GM12865 (cell line): ENCODE data around the gene PHF21A.
A peak's percentile ranks its signal among the peaks of the same experiment; 100 is the strongest.

Experiments used
- DNase-seq: peaks from one replicate; pipeline ENCODE4 v3.0.0; 2010; ENCODE audit warnings: low read depth
- H3K4me3 ChIP-seq: 2 replicates; pipeline ENCODE4 v1.5.1; 2011; ENCODE audit warnings: mild to moderate bottlenecking, low read depth, low read length, control low read depth
- TF ChIP-seq, protein P1 (sequence below): IDR thresholded peaks from 2 replicates; pipeline ENCODE4 v1.5.1; 2011; ENCODE audit warnings: low read length, control low read depth, low read depth, inconsistent platforms; ENCODE audit not compliant: insufficient read depth; ENCODE audit errors: missing control alignments

Gene PHF21A

DNA sequence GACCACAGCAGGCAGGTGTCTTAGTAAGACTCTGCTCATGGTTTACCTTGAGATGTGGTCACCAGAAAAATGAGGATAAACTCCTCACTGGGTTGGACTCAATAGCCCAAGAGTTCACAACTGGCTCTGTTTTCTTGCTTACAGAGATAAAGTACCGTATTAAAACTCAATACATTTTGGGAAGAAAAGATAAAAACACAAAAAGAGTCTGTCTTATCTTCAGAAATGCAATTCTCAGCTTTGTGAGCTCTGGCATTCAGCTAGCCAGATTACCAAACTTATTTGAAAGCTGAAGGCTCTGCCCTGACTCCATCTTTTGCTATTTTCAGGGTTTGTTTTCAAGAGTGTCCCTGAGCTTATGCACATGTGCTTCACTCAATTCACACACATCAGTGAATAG lies 75.4 kb downstream of the PHF21A start:
- DNase-seq, result no peak
- no peak overlapping the region for H3K4me3 ChIP-seq
- TF ChIP-seq, protein P1, sequence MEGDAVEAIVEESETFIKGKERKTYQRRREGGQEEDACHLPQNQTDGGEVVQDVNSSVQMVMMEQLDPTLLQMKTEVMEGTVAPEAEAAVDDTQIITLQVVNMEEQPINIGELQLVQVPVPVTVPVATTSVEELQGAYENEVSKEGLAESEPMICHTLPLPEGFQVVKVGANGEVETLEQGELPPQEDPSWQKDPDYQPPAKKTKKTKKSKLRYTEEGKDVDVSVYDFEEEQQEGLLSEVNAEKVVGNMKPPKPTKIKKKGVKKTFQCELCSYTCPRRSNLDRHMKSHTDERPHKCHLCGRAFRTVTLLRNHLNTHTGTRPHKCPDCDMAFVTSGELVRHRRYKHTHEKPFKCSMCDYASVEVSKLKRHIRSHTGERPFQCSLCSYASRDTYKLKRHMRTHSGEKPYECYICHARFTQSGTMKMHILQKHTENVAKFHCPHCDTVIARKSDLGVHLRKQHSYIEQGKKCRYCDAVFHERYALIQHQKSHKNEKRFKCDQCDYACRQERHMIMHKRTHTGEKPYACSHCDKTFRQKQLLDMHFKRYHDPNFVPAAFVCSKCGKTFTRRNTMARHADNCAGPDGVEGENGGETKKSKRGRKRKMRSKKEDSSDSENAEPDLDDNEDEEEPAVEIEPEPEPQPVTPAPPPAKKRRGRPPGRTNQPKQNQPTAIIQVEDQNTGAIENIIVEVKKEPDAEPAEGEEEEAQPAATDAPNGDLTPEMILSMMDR, result no peak

DNA sequence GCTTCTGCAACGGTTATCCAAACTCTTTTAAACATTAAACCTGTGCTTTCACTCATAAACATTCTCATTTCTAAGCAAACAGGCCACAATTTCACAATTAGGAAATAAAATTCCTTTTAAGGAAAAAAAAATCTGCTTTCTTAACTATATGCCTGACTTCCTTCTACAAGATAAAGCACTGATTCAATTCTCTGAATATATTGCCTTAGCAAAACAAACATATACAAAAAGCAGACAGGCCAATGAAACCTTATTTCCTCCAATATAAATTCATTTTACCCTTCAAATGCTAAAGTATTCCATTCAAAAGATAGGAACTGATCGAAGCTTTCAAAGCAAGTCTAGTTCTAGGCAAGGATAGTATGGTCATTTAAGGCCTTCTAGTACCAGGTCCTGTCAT lies 76.7 kb downstream of the PHF21A start:
- no peak overlapping the region for H3K4me3 ChIP-seq
- TF ChIP-seq, protein P1, result no peak
- DNase-seq, result no peak

DNA sequence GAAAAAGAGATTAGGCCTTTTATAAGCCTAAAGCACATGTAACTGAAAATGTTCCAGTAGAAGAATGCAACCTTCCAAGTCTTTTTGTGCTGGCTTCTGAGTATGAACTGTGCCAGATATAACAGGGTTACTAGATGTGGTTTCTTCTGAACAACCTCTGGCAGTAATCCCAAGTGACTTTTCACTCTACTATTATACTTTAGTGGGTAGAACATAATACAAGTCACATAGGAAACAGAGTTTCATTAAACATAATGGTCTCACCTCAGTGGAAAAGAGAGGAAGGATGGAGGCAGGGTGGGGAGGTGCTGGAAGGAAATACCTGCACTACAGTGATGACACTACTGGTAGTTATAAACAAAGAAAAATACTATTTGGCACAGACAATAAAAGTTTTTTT lies 81.3 kb downstream of the PHF21A start:
- H3K4me3 ChIP-seq, result no peak overlapping the region
- DNase-seq, result no peak
- TF ChIP-seq, protein P1, result no peak

DNA sequence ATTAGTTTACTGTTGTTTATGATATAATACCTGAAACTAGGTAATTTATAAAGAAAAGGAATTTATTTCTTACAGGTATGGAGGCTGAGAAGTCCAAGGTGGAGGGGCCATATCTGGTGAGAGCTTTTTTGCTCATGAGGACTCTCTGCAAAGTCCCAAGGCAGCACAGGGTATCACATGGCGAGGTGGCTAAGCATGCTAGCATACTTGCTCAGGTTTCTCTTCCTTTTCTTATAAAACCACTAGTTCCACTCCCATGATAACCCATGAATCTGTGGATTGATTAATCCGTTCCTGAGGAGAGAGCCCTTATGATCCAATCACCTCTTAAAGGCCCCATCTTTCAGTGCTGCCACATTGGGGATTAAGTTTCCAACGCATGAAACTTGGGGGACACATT lies 82.7 kb downstream of the PHF21A start:
- DNase-seq, result peak; percentile 9
- TF ChIP-seq, protein P1, result no peak
- no peak overlapping the region for H3K4me3 ChIP-seq

DNA sequence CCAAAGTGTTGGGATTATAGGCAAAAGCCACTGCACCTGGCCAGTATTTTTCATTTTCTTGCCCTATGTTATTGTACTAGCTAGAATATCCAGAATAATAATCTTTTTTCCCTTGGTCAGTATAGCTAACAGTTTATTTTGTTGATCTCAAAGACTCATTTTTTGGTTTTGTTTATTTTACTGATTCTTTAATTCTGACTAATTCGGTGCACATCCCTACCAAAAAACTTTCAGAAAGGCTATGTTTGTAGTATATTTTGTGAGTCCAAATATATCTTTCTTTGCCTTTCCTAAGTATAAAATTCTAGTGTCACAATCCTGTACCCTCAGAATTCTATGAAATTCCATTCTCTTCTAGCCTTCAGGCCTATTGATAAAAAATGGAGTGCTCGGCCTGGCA lies 84.3 kb downstream of the PHF21A start:
- TF ChIP-seq, protein P1, result no peak
- H3K4me3 ChIP-seq, result no peak overlapping the region
- DNase-seq, result no peak

DNA sequence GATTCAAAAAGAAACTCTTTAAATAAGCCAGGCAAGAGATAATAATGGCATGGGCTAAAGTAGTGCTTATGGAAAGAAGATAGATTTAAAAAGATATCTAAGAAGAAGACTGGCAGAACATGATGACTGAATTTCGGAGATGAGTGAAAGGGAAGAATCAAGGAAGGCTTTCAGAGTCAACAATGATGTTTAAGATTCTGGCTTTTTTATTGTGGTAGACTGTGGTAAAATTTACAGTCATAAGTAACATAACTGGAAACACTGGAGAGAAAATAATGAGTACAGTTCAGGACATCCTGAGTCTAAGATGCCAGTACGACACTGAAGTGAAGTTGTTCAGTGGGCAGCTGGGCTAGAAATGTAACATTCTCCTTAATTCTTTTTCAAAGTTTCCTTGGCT lies 85.2 kb downstream of the PHF21A start:
- TF ChIP-seq, protein P1, result no peak
- DNase-seq, result no peak
- H3K4me3 ChIP-seq, result no peak overlapping the region

DNA sequence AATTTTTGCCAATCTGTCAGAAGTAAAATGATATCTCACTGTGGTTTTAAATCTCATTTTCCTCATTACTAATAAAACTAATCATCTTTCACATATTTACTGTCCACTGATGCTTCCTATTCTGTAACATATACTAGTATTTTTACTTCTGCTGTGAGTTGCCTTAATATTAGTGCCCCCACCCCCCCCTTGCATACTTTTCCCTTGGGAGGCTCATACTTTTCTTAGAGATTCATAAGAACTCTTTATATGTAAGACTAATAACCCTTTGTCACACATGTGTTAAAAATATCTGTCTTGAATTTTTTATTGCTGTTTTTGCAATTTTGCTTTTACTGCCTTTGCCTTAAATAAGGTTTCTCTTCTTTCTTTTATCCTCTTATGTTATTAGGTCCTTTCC lies 87.2 kb downstream of the PHF21A start:
- DNase-seq, result no peak
- no peak overlapping the region for H3K4me3 ChIP-seq
- TF ChIP-seq, protein P1, result no peak
